ENCODE measurements around the gene ZNF581.

The ZNF581 gene

GRCh38 chr19:55687281-55688201 lies 44.1 kb downstream of the ZNF581 start:
- H3K4me3 ChIP-seq (ENCODE audit: low read length) = no peak overlapping the region
- no peak for TF ChIP-seq ZNF274 (IDR thresholded peaks at IDR 0.05; ENCODE audit: low read depth, low read length)

DNA sequence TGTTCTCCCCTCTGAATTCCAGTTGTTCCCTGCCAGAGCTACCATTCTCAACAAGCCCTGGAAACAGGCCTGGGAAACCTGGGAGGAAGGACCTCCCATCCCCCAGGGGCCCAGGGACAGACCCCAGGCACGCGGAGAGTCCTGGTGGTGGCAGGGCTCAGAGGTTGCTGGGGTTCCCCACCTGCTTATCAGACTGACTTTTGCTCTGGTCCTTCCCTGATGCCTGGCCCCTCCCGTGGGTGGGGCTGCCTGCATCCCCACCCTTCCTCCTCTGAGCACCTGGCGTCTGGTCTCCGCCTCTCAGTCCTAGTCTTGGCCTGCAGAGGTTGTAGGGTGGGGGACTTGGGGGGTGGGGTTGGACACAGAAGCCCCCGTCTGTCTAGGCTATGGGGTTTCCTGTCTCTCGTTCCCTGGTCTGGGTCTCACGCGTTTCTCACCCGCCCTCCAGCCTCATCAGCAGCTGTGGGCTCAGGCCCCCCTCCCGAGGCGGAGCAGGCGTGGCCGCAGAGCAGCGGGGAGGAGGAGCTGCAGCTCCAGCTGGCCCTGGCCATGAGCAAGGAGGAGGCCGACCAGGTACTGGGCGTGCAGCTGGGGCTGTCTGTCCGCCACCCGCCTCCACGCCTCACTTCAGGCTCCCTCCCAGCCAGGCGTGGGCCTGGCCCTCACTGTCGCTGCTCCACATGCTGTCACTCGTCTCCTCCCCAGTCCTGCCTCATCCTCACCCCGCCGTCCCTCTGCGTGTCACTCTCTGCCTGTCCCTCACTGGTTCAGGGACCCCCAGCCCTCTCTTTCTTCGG lies 45.2 kb downstream of the ZNF581 start:
- no peak for TF ChIP-seq ZNF274 (IDR thresholded peaks at IDR 0.05; ENCODE audit: low read depth, low read length)
- no peak overlapping the region for H3K4me3 ChIP-seq (ENCODE audit: low read length)

- no peak for TF ChIP-seq ZNF274 (IDR thresholded peaks at IDR 0.05; ENCODE audit: low read depth, low read length)
- H3K4me3 ChIP-seq (ENCODE audit: low read length) = no peak overlapping the region
Measured at GRCh38 chr19:55689411-55690108, 46.1 kb downstream of the ZNF581 start.

DNA sequence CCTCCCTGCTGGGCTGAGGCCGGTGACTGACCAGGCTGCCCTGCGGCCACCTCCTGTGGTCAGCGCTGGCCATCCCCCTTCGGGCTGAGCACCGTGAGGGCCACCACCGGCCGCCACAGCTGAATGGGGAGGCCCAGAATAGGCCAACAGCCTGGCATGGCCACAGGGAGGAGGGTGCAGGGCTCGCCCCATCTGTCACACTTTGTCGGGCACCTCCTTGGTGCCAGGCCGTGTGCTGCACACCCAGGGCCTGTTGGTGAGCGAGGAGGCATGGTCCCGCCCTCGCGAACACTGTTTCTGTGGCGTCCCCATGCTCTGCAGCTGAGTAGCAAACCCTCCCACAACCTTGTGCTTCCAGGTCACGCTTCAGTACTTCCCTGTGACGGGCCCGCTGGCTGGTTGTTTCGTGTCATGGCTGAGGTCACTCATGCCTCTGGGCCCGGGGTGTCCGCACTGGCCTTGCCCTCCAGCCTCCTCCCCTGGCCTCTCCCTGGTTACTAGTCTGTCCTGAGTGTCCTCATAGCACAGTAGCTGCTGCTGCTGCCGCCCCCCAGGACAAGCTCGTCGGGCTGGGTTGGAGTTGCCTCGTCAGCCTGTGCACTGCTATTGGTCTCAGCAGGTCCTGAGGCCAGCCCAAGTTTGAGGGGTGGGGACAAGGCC lies 46.8 kb downstream of the ZNF581 start:
- no peak for TF ChIP-seq ZNF274 (IDR thresholded peaks at IDR 0.05; ENCODE audit: low read depth, low read length)

GRCh38 chr19:55690769-55691545 lies 47.5 kb downstream of the ZNF581 start:
- no peak for TF ChIP-seq ZNF274 (IDR thresholded peaks at IDR 0.05; ENCODE audit: low read depth, low read length)
- H3K4me3 ChIP-seq (ENCODE audit: low read length) = no peak overlapping the region

More for the DNA sequence above, 46.8 kb downstream of the ZNF581 start:
- H3K4me3 ChIP-seq (ENCODE audit: low read length) = no peak overlapping the region

DNA sequence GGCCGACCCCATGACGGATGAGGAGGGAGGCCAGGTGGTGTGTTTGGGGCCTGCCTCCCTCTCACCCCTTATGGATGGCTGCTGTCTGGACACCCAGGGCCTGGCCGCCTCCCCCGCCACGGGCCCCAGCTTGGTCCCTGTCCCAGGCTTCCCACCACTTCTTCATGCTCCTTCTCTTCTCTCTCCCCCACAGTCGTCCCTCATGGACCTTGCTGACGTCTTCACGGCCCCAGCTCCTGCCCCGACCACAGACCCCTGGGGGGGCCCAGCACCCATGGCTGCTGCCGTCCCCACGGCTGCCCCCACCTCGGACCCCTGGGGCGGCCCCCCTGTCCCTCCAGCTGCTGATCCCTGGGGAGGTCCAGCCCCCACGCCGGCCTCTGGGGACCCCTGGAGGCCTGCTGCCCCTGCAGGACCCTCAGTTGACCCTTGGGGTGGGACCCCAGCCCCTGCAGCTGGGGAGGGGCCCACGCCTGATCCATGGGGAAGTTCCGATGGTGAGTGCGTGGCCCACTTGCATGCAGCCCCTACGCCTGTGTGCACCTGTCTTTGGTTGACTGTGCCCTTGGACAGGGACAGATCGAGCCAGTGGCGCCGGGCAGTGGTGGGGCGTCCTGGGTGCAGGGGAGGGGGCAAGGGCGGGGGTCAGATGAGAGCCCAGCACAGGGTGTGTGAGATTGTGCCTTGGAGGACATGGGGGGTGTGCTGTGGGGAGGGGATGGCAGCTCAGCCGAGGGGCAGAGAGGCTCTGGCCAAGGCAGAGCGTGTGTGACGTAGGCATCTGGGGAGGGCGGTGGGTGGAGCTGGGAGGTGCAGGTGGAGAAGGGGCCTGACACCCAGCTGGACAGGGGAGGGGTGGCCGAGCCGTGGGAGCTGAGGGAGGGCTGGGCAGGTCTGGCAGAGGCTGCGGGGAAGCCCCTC lies 48.4 kb downstream of the ZNF581 start:
- H3K4me3 ChIP-seq (ENCODE audit: low read length) = no peak overlapping the region
- no peak for TF ChIP-seq ZNF274 (IDR thresholded peaks at IDR 0.05; ENCODE audit: low read depth, low read length)

DNA sequence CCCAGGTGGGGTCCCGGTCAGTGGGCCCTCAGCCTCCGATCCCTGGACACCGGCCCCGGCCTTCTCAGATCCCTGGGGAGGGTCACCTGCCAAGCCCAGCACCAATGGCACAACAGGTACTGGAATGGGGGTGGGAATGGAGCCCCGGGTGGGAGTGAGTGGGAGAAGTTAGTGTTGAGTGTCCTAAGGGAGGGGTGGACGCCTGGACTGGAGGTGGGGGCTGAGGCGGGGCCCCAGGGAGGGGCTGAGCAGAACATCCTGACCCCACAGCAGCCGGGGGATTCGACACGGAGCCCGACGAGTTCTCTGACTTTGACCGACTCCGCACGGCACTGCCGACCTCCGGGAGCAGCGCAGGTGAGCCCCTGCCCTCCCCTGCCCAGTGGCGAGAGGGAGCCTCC lies 49.2 kb downstream of the ZNF581 start:
- no peak for TF ChIP-seq ZNF274 (IDR thresholded peaks at IDR 0.05; ENCODE audit: low read depth, low read length)
- H3K4me3 ChIP-seq (ENCODE audit: low read length) = no peak overlapping the region

DNA sequence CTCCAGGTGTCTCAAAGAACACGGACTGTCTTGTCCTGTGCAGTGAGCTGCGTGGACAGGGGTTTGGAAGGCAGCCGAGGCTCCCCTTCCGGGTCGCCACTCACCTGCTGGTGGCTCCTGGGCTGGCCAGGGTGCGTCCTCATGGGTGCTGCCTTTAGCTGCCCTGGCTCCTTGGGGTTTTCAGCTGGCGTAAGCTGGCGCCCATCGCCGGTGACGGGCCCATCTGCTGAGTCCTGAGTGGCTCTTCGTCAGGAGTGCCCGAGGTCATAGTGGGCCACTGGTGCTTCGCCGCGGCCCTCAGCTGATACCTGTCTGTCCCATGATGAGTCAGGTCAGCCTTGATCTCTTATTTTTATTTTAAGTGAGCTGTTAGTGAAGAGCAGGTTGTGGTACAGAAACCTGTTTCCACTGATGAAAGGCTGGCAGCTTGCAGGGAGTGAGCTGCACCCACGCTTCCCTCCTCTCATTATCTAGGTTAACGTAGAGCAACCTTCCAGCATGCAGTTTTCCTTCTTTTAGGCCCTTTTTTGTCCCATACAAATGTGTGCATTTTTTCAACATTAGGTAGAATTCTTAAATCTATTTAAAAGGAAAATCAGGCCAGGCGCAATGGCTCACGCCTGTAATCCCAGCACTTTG lies 50.0 kb downstream of the ZNF581 start:
- no peak overlapping the region for H3K4me3 ChIP-seq (ENCODE audit: low read length)
- TF ChIP-seq ZNF274 (IDR thresholded peaks at IDR 0.05; ENCODE audit: low read depth, low read length) = no peak

DNA sequence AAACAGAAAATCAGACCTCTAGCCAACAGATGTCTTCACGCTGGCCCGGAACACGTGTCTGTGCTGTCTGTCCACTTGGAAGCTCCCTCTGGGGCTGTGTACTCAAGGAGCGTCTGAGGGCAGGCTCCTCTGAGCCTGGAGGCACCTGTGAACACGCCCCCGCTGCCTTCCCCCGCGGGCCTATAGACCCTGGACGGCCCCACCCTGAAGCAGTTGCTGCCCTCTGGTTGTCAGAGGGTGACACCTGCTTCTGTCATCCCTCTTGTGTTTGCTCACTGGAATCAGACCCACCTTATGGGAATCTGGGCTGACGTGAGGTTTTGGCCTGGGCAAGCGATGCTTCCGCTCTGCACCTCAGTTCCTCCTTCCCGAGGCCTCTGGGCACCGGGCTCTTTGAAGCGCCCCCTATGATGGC lies 50.8 kb downstream of the ZNF581 start:
- no peak overlapping the region for H3K4me3 ChIP-seq (ENCODE audit: low read length)
- no peak for TF ChIP-seq ZNF274 (IDR thresholded peaks at IDR 0.05; ENCODE audit: low read depth, low read length)

GRCh38 chr19:55694656-55695491 lies 51.4 kb downstream of the ZNF581 start:
- no peak for TF ChIP-seq ZNF274 (IDR thresholded peaks at IDR 0.05; ENCODE audit: low read depth, low read length)
- no peak overlapping the region for H3K4me3 ChIP-seq (ENCODE audit: low read length)

All from GM08714 (cell line).